Stimulated activated CD4-positive, alpha-beta T cell treated with anti-CD3 and anti-CD28 coated beads, Interleukin-2, amount 100 ng/mL, for 48 hours (primary cell): Measurements from ENCODE around the gene TRAM2.

Experiments used
- DNase-seq, 2 donors: peaks; one replicate each; pipeline ENCODE4 v3.0.0-alpha.2; 2020

Gene TRAM2

DNA sequence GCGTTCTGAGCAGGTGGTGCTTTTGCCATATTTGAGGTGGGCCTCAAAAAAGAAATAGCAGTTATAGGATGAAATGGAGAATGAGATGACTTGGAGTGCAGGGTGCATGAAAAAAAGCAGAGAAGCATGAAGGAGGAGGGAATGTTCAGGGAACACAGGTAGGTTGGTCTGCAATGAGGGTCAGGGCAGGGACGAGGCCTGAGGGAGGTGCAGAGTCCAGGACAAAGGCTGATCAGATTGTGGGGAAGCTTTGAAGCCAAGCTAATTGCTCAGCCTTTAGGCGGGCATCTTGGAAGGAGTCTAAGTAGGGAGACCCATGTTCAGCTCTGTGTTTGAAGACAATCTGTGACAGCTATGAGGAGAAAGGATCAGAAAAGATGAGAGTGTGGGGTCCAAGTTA is 12.0 kb downstream of the TRAM2 start:
- no peak for DNase-seq

DNA sequence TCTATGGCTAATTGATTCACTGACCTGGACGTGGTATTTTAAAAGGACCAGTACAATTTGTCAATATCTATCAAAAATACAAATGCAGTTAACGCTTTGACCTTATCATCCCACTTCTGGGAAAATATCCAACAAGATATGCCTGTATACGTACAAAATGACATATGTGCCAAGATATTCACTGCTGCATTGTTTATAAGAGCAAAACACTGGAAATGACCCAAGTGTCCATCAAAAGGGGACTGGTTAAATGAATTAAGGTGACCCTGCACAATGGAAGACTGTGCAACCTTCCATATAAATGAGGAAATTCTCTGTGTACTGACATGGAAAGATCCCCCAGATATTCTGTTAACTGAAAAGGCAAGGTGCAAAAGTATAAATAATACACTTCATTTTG is 13.9 kb downstream of the TRAM2 start:
- DNase-seq = no peak

DNA sequence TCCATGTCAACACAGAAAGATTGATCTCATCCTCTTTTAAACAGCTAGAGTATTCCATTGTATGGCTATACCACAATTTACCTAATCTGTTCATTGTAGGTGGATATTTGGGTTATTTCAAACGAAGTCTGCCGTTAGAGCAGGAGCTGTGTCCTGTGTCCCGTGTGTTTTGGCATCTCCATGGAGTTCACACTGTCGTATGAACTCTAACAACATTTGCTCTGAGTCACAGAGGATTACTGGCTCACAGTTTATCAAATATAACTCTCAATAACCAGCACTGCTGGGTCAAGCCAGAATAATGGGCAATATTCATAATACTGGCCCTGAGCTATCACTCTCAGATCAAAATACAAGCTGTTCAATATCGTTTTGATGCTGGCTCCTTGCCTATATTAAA is 16.4 kb downstream of the TRAM2 start:
- no peak for DNase-seq

DNA sequence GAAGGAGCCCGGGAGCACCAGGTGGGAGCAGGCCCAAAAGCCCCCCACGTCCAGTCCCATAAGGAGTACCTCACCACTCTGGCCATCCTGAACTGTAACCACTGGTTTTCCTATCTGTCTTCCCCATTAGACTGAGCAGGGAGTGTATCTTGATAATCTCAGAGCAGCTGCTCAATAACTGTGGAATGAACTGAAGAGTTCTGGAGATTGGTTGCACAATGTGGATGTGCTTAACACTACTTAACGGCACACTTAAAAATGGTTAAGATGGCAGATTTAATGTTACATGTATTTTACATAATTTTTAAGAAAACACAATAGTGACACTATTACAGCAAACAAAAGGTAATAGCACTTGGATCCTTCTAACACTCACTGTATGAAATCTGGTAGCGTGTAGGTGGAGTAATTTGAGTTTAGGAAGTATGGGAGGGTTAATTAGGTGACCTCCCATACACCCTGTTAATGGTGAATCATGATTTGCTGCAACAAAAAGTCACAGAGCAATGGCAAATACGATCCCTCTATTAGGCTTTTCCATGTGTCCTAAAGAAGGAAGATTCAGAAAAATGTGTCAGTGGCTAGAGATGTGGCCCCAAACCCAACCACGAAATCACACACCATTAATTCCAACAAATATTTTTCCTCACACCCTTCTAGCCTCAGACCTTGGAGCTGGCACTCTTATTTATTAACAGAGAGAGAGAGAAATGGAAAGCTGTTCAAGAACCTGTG is 18.4 kb downstream of the TRAM2 start:
- DNase-seq = no peak

DNA sequence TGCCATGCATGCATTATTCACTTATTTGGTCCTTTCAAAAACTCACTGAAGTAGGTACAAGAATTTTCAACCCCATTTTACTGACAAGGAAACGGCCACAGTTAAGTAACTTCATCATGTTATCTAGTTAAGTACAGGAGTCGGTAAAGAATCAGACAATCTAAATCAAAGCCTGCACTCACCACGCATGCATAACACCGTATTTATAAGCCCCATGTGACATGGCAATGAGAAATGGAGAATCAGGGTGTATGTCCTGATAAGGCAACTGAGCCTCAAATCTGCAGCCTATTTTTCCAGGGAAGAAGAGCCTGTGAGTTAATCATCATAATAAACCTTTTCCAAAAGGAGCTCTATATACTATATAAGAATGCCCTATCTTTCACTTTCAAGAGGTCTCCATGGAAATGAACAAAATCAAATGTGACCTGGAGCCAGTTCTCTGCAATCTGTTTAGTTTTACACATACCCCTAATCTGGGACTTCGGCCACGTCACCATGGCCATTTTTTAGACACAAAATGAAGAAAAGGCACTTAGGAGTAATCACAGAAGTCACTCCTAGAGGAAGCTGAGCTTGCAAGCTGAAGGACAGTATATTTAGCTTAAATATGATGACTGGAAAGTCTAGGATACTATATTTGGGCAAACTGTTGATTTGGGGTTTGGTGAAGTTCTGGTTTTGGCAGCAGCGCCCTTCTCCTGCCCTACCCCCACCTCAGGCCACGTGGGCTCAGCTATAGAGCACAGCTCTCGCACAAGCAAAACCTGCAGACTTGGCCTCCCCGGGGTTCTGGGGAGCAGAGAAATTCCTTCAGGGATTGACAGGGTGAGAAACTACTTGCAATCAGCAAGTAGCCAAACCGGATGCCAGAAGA is 19.2 kb downstream of the TRAM2 start:
- DNase-seq = no peak

DNA sequence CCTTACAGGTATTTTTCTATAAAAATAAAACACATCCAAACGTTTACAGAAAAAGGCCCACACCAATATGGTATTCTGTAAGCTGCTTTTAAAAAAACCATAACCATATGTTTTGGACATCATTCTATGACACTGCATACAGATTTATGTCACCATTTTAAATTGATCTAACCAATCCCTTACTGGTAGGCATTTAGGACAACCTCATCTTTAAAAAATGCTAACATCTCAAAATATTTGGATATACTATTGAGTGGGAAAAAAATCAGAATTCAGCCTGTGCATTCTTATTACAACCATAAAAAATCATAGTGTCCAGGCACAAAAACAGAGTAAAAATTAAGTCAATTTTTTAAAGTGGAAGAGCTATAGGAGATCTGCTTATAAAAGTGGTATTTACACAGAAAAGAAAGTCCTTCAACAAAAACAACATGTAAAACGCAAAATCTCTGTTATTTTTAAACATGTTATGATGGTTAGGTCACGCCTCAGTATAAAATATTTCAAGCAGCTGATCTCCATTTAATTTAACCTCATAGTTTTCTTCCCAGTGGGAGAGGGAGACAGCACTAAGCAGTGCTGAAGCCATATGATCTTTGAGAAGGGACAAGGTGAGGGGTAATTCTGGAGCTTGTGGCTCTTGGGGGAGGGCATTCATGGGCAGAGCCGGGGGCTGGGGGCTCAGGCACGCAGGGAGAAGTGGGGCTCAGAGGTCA is 21.2 kb downstream of the TRAM2 start:
- DNase-seq = no peak

DNA sequence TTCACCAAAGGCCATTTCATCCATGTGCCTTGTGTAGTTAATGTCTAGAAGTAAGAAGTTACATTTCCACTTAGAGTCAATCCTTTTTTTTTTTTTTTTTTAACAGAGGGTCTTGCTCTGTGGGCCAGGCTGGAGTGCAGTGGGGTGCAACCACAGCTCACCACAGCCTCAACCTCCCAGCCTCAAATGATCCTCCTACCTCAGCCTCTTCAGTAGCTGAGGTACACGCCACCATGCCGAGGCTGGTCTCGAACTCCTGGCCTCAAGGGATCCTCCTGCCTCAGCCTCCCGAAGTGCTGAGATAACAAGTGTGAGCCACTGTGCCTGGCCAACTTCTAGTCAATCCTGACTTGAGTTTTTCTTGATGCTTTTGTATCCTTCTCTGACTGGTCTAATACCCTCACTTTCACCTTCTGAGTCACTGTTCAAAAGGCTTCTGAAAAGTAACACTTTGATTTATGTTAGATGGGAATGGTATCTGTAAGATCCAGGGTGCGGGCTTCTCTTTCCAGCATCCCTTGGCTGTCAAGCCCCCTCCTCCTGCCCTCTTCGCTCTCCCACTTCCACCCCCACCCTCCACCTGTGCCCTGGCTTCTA is 22.1 kb downstream of the TRAM2 start:
- no peak for DNase-seq

DNA sequence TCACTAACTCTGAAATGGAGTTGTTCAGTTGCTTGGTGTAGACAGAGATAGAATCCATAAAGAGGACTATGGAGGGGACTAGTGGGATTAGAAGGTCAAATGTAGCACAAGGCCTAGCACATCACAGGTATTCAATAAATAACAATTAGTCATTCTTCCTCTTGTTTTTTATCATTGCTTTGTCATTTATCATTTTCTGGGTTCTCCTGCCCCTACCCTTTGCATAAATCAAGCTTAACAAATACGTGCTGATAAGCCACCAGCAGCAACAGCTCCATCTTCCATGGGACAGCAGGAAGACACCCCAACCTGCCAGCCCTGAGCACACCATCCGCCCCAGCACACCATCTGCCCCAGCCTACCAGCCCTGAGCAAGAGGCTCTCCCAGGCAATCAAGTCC is 23.1 kb downstream of the TRAM2 start:
- DNase-seq = no peak

DNA sequence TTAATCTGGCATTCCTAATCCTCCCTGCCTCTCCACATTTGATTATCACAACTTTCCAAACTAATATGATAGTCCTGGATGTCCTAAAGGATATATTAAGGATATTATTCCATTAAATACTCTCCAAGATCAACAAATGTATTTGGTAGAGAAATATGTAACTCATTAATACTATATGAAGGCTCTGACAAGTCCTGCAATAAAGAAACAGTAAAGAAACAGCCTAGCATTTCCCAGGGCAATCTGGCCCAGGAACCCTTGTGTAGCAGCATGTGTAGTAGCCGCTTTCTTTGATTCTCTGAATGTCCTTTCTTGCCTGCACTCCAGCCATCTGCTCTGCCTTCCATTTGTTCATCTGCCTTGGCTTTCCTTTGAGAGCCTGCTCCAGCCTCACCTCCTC is 23.7 kb downstream of the TRAM2 start:
- DNase-seq = no peak

DNA sequence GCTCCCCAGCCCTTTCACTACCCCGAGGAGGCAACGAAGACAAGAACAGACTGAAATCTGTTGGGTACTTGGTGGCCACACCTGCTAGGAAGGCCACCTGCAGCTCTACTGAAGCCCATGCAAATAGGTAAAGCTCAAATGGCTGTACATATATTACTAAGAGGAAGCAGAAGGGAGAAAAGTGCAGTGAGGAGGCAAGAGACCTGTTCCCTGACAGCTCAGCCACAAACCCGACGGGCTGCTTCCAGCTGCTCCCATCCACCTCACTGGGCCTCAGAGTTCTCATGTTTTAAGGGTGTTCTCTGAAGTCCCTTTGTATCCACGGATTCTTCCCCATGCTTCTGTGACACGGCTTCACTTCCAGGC is 24.6 kb downstream of the TRAM2 start:
- no peak for DNase-seq

DNA sequence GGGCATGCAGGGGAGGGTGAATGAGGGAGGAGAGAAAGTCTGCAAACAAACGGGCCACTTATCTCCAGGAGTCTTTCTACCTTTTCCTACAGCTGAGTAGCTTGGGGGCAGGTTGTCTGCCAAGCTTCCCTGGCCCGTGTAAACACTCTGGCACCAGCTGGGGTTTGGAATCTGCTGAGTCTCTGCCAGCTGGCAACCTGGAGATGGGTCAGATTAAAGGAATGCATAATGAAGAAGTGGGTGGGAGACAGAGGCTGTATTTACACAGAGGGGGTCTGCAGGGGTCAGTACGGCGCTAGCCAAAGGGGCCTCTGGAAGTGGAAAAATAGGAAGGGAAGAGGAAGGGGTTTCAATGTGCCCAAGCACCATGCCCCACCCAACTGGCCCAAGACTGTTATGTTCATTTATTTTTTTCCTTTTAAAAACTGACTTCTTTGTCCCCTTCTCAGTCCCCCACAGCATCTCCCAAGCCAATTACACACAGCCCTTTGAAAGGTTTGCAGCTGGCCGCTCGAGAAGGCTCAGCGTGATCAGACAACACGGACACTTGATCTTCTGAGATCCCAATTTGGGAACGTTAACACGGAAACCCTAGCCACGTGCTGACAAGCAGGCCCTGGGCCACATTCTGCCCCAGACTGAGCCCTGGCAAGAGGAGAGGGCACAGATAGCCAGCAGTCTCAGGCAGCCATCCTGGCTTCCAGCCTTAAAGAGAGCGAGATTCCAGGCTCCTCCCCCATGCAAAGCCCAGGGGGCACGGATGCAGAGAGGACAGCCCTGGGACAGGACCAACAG is 25.2 kb downstream of the TRAM2 start:
- DNase-seq = no peak

DNA sequence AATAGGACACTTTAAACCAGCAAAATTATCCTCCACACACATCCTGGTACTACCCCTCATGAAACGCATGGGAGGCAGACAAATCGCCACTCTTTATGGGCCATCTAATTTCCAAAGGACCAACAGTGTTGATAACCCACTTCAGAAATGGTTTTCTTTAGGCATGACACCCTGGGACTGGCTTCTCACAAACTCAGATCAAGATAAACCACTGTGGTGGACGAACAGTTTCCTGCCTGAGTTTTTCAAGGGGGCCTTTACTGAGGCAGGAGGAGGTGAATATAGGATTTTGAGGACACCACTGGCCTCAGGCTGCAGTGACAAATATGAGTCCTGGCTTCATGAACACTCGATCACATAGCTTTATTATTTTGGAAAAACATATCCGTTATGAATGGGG is 26.0 kb downstream of the TRAM2 start:
- DNase-seq = no peak

DNA sequence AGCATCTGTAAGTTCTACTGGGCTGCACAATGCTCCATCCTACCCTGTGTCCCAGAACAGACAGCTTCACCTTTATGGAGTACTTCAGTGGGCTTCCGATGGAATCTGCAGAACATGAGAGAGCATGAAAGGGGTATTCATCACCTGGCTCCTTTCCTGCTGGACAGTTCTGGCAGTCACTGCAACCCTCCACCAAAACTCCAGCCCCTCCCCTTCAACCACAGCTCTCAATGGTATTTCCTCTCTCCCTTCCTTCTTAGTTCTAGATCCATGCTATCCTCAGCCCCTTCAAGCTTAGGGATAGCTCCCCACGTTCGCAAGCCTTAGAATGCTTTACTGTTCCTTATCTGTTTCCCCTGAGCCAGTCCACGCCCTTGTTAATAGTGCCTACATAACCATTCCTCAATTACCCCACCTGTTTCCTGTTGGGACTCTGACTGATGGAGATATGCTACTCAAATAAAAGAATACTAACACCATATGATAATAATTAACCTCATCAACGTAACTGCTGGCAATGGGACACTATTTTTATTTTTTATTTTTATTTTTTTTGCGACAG is 26.8 kb downstream of the TRAM2 start:
- no peak for DNase-seq

DNA sequence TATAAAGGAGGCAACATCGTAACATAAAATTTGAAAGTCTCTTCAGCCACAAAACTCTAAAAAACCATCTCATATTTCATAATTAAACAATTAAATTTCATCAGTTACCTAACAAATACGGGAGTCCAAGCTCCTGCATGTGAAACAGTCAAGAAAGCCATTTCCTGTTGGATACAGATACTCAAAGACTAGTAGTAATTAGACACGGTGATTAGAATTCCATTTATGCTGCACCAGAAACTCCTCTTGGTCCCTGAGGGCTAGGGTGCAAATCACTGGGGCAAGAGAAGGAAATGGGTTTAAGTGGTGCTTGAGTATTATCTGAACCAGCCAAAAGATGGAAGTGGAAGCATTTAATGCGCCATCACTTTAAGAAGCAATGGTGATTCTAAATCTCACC is 27.4 kb downstream of the TRAM2 start:
- DNase-seq = no peak

DNA sequence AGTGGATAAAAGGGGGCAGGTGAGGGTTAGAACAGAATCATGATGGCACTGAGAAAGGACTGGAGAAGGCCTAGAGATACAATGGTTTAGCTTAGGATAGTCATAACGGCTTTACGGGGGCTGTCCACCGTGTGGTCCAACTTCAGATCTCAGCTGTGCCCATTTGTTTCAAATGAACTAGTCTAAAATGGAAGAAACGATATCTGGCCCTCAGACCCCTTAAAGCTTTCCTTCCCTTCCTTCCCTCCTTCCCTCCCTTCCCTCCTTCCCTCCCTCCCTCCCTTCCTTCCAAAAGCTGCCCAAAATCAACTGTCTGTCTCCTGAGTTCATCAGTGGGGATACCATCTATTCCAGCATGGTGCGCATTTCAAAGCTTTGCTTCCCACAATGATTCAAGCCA is 27.9 kb downstream of the TRAM2 start:
- no peak for DNase-seq

DNA sequence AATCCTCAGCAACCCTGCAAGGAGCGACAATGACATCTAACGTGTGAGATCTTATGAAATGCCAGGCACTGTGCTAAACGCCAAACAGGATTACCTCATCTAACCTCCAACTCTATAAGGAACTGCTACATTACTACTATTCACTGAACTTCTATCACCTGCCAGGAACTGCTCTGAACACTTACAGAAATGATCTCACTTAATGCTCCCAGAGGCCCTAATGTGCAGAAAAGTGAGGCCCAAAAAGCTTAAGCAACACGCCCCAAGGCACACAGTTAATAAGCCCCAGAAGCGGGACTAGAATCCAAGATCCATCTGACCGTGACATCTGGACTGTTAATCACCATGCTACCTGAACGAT is 28.5 kb downstream of the TRAM2 start:
- no peak for DNase-seq

DNA sequence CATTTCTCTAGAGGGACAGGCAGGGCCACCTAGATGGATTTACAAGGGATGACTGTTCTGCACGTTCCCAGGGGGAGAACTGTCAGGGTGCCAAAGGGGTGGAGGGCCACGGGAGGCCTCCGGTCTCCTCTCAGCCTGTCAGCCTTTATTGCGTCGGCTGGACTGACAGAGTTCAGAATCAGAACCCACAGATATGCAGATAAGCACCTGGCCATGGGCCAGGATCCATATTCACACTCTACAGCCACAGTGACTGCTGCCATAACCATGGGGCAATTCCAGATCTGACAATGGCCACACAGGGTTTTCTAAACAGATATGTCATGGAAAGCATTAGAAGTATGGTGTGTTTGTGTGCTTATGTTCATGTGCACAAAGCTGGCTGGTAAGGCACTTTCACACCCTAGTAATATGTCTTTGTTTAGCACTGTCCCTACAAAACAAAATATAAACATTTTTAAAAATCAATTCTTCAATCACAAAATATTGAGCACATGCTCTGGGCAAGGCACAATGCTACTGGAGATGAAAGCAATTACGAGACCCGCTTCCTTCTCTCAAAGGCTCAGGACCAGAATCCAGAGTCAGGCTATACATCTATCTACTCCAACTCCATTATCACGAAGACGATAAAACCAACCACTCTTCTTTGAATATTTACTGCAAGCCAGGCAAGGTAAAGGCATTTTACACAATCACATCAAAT is 29.1 kb downstream of the TRAM2 start:
- no peak for DNase-seq

DNA sequence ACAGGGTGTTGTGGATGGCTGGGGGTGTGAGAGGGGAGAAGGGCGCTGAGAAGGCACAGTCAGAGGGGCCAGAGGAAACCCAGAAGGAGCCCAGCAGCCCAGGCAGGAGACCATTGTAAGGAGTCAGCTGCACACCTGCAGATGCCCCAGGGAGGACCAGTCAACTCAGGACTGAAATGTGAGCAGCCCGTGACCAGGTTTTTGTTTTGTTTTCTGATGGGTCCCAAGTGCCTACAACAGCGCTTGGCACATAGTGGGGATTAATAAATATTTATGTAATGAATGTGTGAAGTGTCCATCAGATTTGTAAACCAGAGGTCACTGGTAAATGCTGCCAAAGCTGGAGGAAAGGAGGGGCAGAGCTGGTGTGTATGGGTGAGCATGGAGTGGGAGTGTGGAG is 30.2 kb downstream of the TRAM2 start:
- no peak for DNase-seq

DNA sequence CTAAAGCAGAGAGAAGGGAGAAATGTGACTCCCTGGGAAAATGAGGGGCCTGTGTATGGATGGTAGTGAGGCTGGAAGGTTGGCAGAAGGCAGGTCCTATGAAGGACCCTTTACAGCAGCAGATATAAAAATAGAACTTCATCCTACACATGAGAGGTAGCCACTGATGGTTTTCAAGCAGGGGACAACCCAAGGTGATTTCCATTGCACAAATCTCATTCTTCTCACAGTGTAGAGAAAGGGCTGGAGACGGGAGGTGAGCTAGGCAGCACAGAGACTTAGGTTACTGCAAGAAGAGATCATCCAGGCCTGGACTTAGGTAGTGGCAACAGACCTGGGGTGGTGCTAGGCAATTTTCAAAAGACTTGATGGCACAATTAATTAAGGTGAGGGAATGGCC is 30.7 kb downstream of the TRAM2 start:
- DNase-seq = no peak

DNA sequence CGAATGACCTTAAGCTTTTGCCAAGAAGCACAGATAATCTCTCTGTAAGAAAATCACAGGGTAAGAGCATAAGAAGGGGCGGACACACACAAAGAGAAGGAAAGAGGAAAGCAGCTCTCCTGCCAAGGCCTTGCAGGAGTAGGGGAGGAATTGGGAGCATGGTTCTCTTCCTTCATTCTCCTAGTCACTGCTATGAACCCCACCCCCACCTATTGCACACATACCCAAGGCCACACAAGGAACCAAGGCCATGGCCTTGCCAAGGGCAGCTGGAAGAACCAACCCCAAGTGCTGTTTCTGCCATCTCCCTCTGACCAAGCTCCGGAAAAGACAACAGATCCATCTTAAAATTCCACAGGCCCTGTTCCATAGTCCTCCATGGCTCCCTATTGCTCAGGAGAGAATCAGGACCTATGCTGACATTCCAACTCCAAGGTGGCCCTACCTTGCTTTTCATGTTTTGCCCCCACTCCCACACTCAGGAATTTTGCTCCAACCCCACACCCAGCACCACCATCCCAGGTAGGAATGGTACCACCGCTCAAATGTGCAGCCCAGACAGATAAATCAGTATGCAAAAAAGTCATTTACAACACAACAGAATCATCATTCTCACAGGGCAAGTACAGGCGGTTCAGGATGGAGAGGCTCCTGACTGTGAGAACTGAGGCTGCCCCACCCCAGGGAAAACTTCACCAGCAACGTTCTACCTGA is 31.3 kb downstream of the TRAM2 start:
- no peak for DNase-seq
